Common myeloid progenitor, CD34-positive (primary cell): ENCODE measurements around the gene RBM47.
A peak's percentile ranks its signal among the peaks of the same experiment; 100 is the strongest.

ENCODE experiments used
- CTCF ChIA-PET: fragments of 350-600 bp; sonication (Branson Sonifier 250); formaldehyde crosslinking; loops from one replicate; lab custom pipeline; 2021; ENCODE audit warnings: antibody characterized with exemption; lab: Charles Lee
- POLR2A ChIA-PET: fragments of 350-600 bp; sonication (Branson Sonifier 250); formaldehyde crosslinking; loops from one replicate; lab custom pipeline; 2021; ENCODE audit warnings: antibody characterized with exemption; lab: Charles Lee
- DNase-seq, 3 donors: peaks; one replicate each; pipeline versions ENCODE4 v3.0.0 to v3.0.0-alpha.2; 2013
- H3K27ac ChIP-seq, 2 experiments: 1 replicate in 1 of 2; 2 replicates in 1 of 2; pipeline ENCODE4 v1.7.0; 2013; ENCODE audit warnings: inconsistent platforms in 2 of 2, low read length in 2 of 2, mild to moderate bottlenecking in 2 of 2, low read depth in 1 of 2, moderate library complexity in 1 of 2; ENCODE audit not compliant: severe bottlenecking in 2 of 2, insufficient read depth in 1 of 2, poor library complexity in 1 of 2
- H3K27me3 ChIP-seq, 5 experiments: replicated peaks in 2 of 5; 1 replicate in 3 of 5; 2 replicates in 2 of 5; pipeline versions ENCODE4 v1.6.1 to v1.7.0; 2013; ENCODE audit warnings: low read length in 4 of 5, mild to moderate bottlenecking in 2 of 5, moderate library complexity in 2 of 5, inconsistent platforms in 1 of 5; ENCODE audit not compliant: insufficient read depth in 5 of 5, control insufficient read depth in 4 of 5
- H3K36me3 ChIP-seq, 4 experiments: 1 replicate in 2 of 4; 2 replicates in 2 of 4; pipeline versions ENCODE4 v1.6.1 to v1.7.0; 2013; ENCODE audit warnings: low read length in 3 of 4, control low read depth in 1 of 4, mild to moderate bottlenecking in 1 of 4; ENCODE audit not compliant: control insufficient read depth in 4 of 4, insufficient read depth in 4 of 4
- H3K4me1 ChIP-seq, 4 experiments: 1 replicate in 3 of 4; 2 replicates in 1 of 4; pipeline versions ENCODE4 v1.6.1 to v1.7.1; 2013; ENCODE audit warnings: low read length in 3 of 4, mild to moderate bottlenecking in 3 of 4, control low read depth in 1 of 4, inconsistent platforms in 1 of 4, moderate library complexity in 1 of 4; ENCODE audit not compliant: control insufficient read depth in 4 of 4, insufficient read depth in 4 of 4; ENCODE audit errors: control extremely low read depth in 1 of 4
- H3K4me3 ChIP-seq, 7 experiments: 1 replicate in 4 of 7; 2 replicates in 3 of 7; pipeline versions ENCODE4 v1.5.1 to v1.7.0; 2013; ENCODE audit warnings: mild to moderate bottlenecking in 7 of 7, low read length in 6 of 7, moderate library complexity in 6 of 7, inconsistent platforms in 2 of 7, low read depth in 2 of 7, control low read depth in 1 of 7; ENCODE audit not compliant: insufficient read depth in 4 of 7, control insufficient read depth in 1 of 7; ENCODE audit errors: extremely low read depth in 1 of 7
- H3K9me3 ChIP-seq, 5 experiments: 1 replicate in 4 of 5; 2 replicates in 1 of 5; pipeline versions ENCODE4 v1.6.1 to v1.7.1; 2013; ENCODE audit warnings: low read length in 4 of 5, mild to moderate bottlenecking in 2 of 5, inconsistent platforms in 1 of 5, low read depth in 1 of 5, moderate library complexity in 1 of 5; ENCODE audit not compliant: control insufficient read depth in 4 of 5, insufficient read depth in 2 of 5; ENCODE audit errors: control extremely low read depth in 1 of 5
- WGBS: methylation state at CpG from one replicate; pipeline ENCODE4 v1.1.5; 2013; ENCODE audit not compliant: insufficient coverage; 5-methylcytosine and 5-hydroxymethylcytosine counted together

Gene RBM47

GRCh38 chr4:40489961-40490360, 139.7 kb downstream of the RBM47 start:
- Histone ChIP-seq H3K9me3 (peaks cover 0 to 2% (median 0%) of the 10 kb centered on the region in 5 experiments), H3K4me1 (peaks cover 0 to 6% (median 1%) of the 10 kb centered on the region in 4 experiments), H3K4me3 (no peak overlapping the region), H3K27me3 (no peaks in the 10 kb centered on the region), H3K36me3 (no peaks in the 10 kb centered on the region), H3K27ac (no peak overlapping the region)
- no peak for DNase-seq
- POLR2A ChIA-PET = no interaction called here
- CTCF ChIA-PET = interaction anchor here (0.9 kb wide), 1 partner anchor 23 kb away, joined by 3 read pairs; no protein-coding TSS in a partner anchor

DNA sequence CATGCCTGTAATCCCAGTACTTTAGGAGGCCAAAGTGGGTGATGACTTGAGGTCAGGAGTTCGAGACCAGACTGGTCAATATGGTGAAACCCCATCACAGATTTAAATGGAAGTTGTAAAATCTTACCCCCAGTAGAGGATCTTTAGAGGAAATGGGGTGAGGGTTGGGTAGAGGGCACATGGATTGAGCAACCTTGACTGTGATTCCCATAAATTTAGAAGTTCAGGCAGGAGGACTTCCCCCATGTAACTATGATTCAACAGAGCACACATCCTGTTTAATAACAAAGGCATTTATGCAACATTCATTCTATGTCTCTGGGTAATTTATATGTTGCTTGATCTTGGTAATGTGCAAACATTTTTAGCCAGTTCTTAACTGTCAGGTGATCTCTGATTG, 143.1 kb downstream of the RBM47 start:
- H3K27ac ChIP-seq = no peak overlapping the region
- peaks cover 0 to 6% (median 1%) of the 10 kb centered on the region in 4 experiments for H3K4me1 ChIP-seq
- no peak overlapping the region for H3K4me3 ChIP-seq
- H3K36me3 ChIP-seq = no peaks in the 10 kb centered on the region
- H3K9me3 ChIP-seq = peaks cover 0 to 2% (median 0%) of the 10 kb centered on the region in 5 experiments
- ChIA-PET CTCF (no interaction called here), POLR2A (interaction anchor here (0.8 kb wide), 1 partner anchor 8 kb away, joined by 3 read pairs; no protein-coding TSS in a partner anchor)
- no CpG with 5 or more reads among the region's 1 CpG for WGBS
- DNase-seq = peak in 2 of 3 donors; percentile 38 to 42
- no peaks in the 10 kb centered on the region for H3K27me3 ChIP-seq

DNA sequence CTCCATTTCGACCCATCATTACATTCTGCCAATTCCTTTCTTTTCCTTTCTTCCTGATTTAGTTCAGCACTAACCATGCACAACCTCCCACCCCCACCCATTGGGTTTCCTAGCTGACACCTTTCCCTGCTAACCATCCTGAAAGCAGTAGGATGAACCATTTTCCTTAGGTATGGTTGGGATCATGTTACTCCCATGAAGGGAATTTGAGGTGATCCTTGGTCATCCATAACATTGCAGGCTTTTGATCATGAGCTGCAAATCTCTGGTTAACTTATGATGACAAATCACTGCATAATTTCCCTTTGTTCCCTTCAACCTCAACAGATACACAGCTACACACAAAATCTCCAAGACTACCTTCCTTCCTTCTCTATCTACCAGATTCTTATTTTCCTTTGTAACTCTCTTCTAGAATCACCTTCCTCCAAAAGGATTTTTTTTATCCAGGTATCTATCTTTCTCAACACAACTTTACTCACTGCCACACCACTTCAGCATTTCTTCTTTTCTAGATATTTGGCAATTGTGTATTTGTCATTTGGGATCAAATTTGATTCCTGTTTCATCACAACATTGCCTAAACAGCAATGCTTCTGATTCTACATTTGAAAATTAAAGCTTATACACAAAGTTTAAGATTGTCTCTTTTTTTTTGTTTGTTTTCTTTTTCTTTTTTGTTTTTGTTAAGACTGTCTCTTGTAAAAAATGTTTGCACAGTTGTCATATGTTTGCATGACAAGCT, 145.1 kb downstream of the RBM47 start:
- Histone ChIP-seq H3K27ac (no peak overlapping the region), H3K4me3 (no peak overlapping the region), H3K9me3 (peaks cover 0 to 2% (median 0%) of the 10 kb centered on the region in 5 experiments), H3K36me3 (no peaks in the 10 kb centered on the region), H3K27me3 (no peaks in the 10 kb centered on the region), H3K4me1 (peaks cover 0 to 10% (median 4%) of the 10 kb centered on the region in 4 experiments)
- 100% methylated on average over 1 of the region's 1 CpG for WGBS
- POLR2A ChIA-PET = no interaction called here
- DNase-seq = no peak
- CTCF ChIA-PET = interaction anchor here (1.0 to 1.5 kb wide), 3 partner anchors 9 to 14 kb away, joined by 3 to 4 read pairs (median 3); no protein-coding TSS in a partner anchor

- no peaks in the 10 kb centered on the region for H3K27me3 ChIP-seq
- H3K4me1 ChIP-seq = peaks cover 0 to 10% (median 4%) of the 10 kb centered on the region in 4 experiments
- no peak for DNase-seq
- 97% methylated on average over 20 of the region's 21 CpGs for WGBS
- no peak overlapping the region for H3K4me3 ChIP-seq
- ChIA-PET CTCF (interaction anchor here (1.5 kb wide), 1 partner anchor 10 kb away, joined by 3 read pairs; no protein-coding TSS in a partner anchor), POLR2A (no interaction called here)
- peaks cover 0 to 2% (median 0%) of the 10 kb centered on the region in 5 experiments for H3K9me3 ChIP-seq
- H3K36me3 ChIP-seq = no peaks in the 10 kb centered on the region
- no peak overlapping the region for H3K27ac ChIP-seq
These were observed 146.5 kb downstream of the RBM47 start for GRCh38 chr4:40482985-40483647.

- DNase-seq = no peak
- ChIA-PET CTCF (no interaction called here), POLR2A (interaction anchor here (0.6 kb wide), 1 partner anchor 237 kb away, joined by 3 read pairs; no protein-coding TSS in a partner anchor)
- no peak overlapping the region for H3K4me3 ChIP-seq
- peaks cover 0 to 2% (median 0%) of the 10 kb centered on the region in 5 experiments for H3K9me3 ChIP-seq
- H3K4me1 ChIP-seq = peaks cover 0 to 9% (median 3%) of the 10 kb centered on the region in 4 experiments
- H3K27me3 ChIP-seq = no peaks in the 10 kb centered on the region
- no peaks in the 10 kb centered on the region for H3K36me3 ChIP-seq
- WGBS = 100% methylated on average over 4 of the region's 7 CpGs
- H3K27ac ChIP-seq = no peak overlapping the region
These were observed 147.7 kb downstream of the RBM47 start for GRCh38 chr4:40481977-40482376.

DNA sequence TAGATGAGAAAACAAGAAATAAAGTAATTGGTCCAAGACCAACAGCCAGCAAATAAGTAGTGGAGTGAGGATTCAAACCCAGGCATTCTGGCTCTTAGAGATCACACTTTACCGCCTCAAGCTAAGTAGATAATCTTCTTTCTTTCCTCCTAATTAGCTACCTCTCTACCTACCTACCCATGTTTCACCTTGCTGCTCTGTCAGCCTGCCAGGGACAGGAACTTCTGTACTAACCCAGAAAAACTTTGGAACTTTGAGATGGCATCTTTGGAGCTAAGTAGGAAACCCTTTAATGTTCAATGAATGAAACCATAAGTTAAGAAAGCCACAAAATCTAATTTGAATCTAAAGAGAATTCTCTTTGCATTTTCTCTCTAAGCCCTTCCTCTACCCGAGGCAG, 149.4 kb downstream of the RBM47 start:
- no peak overlapping the region for H3K4me3 ChIP-seq
- no peaks in the 10 kb centered on the region for H3K27me3 ChIP-seq
- POLR2A ChIA-PET = no interaction called here
- H3K36me3 ChIP-seq = no peaks in the 10 kb centered on the region
- CTCF ChIA-PET = no interaction called here
- no peak overlapping the region for H3K27ac ChIP-seq
- peaks cover 0 to 5% (median 2%) of the 10 kb centered on the region in 4 experiments for H3K4me1 ChIP-seq
- WGBS = 100% methylated on average over 1 of the region's 2 CpGs
- H3K9me3 ChIP-seq = no peaks in the 10 kb centered on the region
- no peak for DNase-seq

DNA sequence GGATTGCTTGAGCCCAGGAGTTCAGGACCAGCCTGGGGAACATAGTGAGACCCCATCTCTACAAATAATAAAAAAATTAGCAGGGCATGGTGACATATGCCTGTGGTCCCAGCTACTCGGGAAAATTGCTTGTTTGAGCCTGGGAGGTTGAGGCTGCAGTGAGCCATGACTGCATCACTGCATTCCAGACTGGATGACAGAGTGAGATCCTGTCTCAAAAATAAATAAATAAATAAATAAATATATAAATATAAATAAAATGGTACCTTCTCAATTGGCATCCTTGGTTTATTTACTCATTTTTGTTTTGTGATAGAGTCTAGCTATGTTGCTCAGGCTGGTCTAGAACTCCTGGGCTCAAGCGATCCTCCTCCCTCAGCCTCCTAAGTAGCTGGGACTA, 150.3 kb downstream of the RBM47 start:
- 75% methylated on average over 2 of the region's 2 CpGs for WGBS
- no peak for DNase-seq
- no peaks in the 10 kb centered on the region for H3K27me3 ChIP-seq
- no peaks in the 10 kb centered on the region for H3K9me3 ChIP-seq
- ChIA-PET POLR2A (no interaction called here), CTCF (interaction anchor here (1.2 kb wide), 1 partner anchor 11 kb away, joined by 3 read pairs; no protein-coding TSS in a partner anchor)
- no peak overlapping the region for H3K4me3 ChIP-seq
- H3K27ac ChIP-seq = no peak overlapping the region
- peaks cover 0 to 5% (median 2%) of the 10 kb centered on the region in 4 experiments for H3K4me1 ChIP-seq
- H3K36me3 ChIP-seq = no peaks in the 10 kb centered on the region
